GM18520 (cell line): ENCODE results near the gene TRIM15.
"Not testable (repeated sequence)": the region's sequence is repeated elsewhere in the genome, so short reads cannot be mapped to it uniquely, and the experiment has no call there.

Experiments used
- ATAC-seq: cut with Tn5 transposase; IDR thresholded peaks from one replicate; pipeline ENCODE4 v1.9.1; 2021; ENCODE audit not compliant: unreplicated experiment

The TRIM15 gene

GRCh38 chr6:30195951-30196350, 32.6 kb downstream of the TRIM15 start:
- ATAC-seq = no peak

- no peak for ATAC-seq
These were observed 33.0 kb downstream of the TRIM15 start for GRCh38 chr6:30196376-30196775.

- no peak for ATAC-seq
These were observed 35.1 kb downstream of the TRIM15 start for GRCh38 chr6:30198166-30199084.

- ATAC-seq = peak; percentile 53
These were observed 37.4 kb downstream of the TRIM15 start for GRCh38 chr6:30200551-30201281.

- ATAC-seq = no peak
These were observed 39.0 kb downstream of the TRIM15 start for GRCh38 chr6:30202366-30202765.

- no peak for ATAC-seq
These were observed 40.8 kb downstream of the TRIM15 start for GRCh38 chr6:30204116-30204515.

GRCh38 chr6:30206152-30206551, 42.8 kb downstream of the TRIM15 start:
- no peak for ATAC-seq

GRCh38 chr6:30206799-30207618, 43.7 kb downstream of the TRIM15 start:
- ATAC-seq = no peak

GRCh38 chr6:30207619-30208295, 44.4 kb downstream of the TRIM15 start:
- ATAC-seq = no peak

- ATAC-seq = no peak
These were observed 48.0 kb downstream of the TRIM15 start for GRCh38 chr6:30211306-30211705.

- ATAC-seq = no peak
These were observed 48.6 kb downstream of the TRIM15 start for GRCh38 chr6:30211899-30212298.

- ATAC-seq = peak; percentile 84
These were observed 49.7 kb downstream of the TRIM15 start, which contains the start of gene TRIM26 for GRCh38 chr6:30212865-30213666. TSS of gene TRIM26 (minus strand) at chr6:30213406. CDS start at chr6:30199103, 14,303 bp downstream.

GRCh38 chr6:30213667-30213956, 50.3 kb downstream of the TRIM15 start:
- no peak for ATAC-seq

- ATAC-seq = peak; percentile 34
These were observed 50.8 kb downstream of the TRIM15 start for GRCh38 chr6:30213957-30214656.

- ATAC-seq = no peak
These were observed 51.3 kb downstream of the TRIM15 start for GRCh38 chr6:30214657-30214982.

- ATAC-seq = no peak
These were observed 52.8 kb downstream of the TRIM15 start for GRCh38 chr6:30216096-30216495.

GRCh38 chr6:30219244-30219643, 55.9 kb downstream of the TRIM15 start:
- ATAC-seq = no peak

- not testable (repeated sequence) for ATAC-seq
These were observed 58.0 kb downstream of the TRIM15 start for GRCh38 chr6:30221395-30221794.

GRCh38 chr6:30221956-30222355, 58.6 kb downstream of the TRIM15 start:
- ATAC-seq = not testable (repeated sequence)
